Nasal cavity respiratory epithelium epithelial cell of viscerocranial mucosa (primary cell): ENCODE results near the gene TMEM52B. TPM values are rescaled to one million over a fixed set of nuclear protein-coding genes. Genes with fewer than 3 reads are reported as not detected.

Experiments used
- total RNA-seq: library from RNA; depleted of rRNA; stranded (reverse); fragments of >200 nt; gene quantifications from 2 replicates; pipeline ENCODE4 v1.2.3, GENCODE V29; 2014

TMEM52B gene
- not detected in 2 replicates for total RNA-seq

GRCh38 chr12:10178821-10179220 lies at the start of gene TMEM52B:
TMEM52B (plus strand) TSS chr12:10179032; CDS start chr12:10179575, 543 bp downstream.

GRCh38 chr12:10130042-10130441 lies 48.8 kb upstream of the TMEM52B start, which contains the start of gene CLEC7A:
CLEC7A (minus strand) TSS chr12:10130199; CDS start chr12:10130082, 117 bp downstream.

GRCh38 chr12:10171973-10172728 lies 6.7 kb upstream of the TMEM52B start, which contains the start of gene OLR1:
OLR1 (minus strand) TSS chr12:10172132; CDS start chr12:10172077, 55 bp downstream.

GRCh38 chr12:10212739-10213131 lies 33.9 kb downstream of the TMEM52B start, which contains the start of gene GABARAPL1:
GABARAPL1 (plus strand) TSS chr12:10212877; CDS start chr12:10213130, 253 bp downstream.

Other genes with a start within 250 kb of the TMEM52B start
- gene CLEC2A, start 246.7 kb upstream of the TMEM52B start, total RNA-seq = not detected in 2 replicates
- gene CLEC12A, start 207.6 kb upstream of the TMEM52B start, total RNA-seq = not detected in 2 replicates
- gene CLEC1B, start 179.9 kb upstream of the TMEM52B start, total RNA-seq = not detected in 2 replicates
- gene CLEC12B, start 168.4 kb upstream of the TMEM52B start, total RNA-seq = not detected in 2 replicates
- not detected in 2 replicates for gene CLEC9A, start 148.3 kb upstream of the TMEM52B start, total RNA-seq
- gene CLEC1A, start 80.0 kb upstream of the TMEM52B start, total RNA-seq = not detected in 2 replicates
- under 0.01 and 1.9 TPM in 2 replicates for gene CLEC7A, start 48.8 kb upstream of the TMEM52B start, total RNA-seq
- gene OLR1, start 6.9 kb upstream of the TMEM52B start, total RNA-seq = under 0.01 TPM in 2 replicates
- 31.8 and 37.7 TPM in 2 replicates for gene GABARAPL1, start 33.8 kb downstream of the TMEM52B start, total RNA-seq
- under 0.01 and 0.50 TPM in 2 replicates for gene KLRD1, start 128.8 kb downstream of the TMEM52B start, total RNA-seq
- gene KLRK1, start 211.0 kb downstream of the TMEM52B start, total RNA-seq = 0.07 TPM in 1 of 2 replicates, not detected in the other
- gene KLRC4, start 230.7 kb downstream of the TMEM52B start, total RNA-seq = not detected in 2 replicates
- not detected in 2 replicates for gene KLRC3, start 241.6 kb downstream of the TMEM52B start, total RNA-seq